SIG-M5 (cell line): ENCODE results near the gene ESRRB.

ENCODE experiments used
- DNase-seq: peaks from one replicate; lab custom pipeline; 2025; lab: John Stamatoyannopoulos, UW

The ESRRB gene

GRCh38 chr14:76407449-76408150, 31.7 kb downstream of the ESRRB start:
- no peak for DNase-seq

GRCh38 chr14:76408877-76409276, 32.9 kb downstream of the ESRRB start:
- DNase-seq, result no peak

DNA sequence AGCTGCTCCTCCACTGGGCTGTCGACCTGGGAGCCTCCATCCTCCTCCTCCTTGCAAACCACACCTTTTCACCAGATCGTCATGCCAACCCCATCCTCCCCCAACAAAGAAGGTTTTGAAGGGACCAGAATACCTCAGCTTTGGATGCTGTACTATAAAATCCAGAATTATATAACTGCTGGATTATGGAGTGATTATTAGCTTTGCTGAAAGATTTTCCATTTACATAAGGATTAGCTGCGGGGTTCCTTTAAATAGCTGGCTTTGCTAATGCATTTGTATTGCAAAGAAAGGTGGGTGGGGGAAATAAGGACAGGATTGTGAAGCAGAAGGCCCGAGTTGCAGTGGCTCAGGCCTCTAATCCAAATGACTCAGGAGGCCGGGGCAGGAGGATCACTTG, 36.6 kb downstream of the ESRRB start:
- DNase-seq, result no peak

- DNase-seq, result no peak
Measured at GRCh38 chr14:76413106-76413961, 37.4 kb downstream of the ESRRB start.

DNA sequence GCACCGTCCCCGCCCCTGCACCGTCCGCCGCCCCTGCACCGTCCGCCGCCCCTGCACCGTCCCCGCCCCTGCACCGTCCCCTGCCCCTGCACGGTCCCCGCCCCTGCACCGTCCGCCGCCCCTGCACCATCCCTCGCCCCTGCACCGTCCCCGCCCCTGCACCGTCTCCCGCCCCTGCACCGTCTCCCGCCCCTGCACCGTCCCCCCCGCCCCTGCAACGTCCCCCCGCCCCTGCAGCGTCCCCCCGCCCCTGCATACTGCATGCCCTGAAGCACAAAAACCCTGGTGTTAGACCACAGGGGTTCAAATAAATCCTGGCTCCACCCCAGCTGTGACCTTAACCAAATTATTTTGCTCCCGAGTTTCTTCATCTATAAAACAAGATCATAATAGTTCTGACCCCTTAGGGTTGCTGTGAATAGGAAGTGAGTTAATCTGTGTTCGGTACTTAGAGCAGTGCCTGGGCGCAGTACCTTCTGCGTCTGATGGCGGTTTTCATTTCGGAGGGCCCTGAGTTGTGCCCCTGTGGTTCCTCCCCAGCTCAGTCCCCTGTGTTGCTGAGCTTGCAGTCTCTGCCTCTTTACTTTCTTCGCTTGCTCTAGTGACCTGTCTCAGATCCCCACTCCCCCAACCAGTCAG, 38.1 kb downstream of the ESRRB start:
- DNase-seq, result no peak

- no peak for DNase-seq
Measured at GRCh38 chr14:76419399-76419798, 43.5 kb downstream of the ESRRB start.

DNA sequence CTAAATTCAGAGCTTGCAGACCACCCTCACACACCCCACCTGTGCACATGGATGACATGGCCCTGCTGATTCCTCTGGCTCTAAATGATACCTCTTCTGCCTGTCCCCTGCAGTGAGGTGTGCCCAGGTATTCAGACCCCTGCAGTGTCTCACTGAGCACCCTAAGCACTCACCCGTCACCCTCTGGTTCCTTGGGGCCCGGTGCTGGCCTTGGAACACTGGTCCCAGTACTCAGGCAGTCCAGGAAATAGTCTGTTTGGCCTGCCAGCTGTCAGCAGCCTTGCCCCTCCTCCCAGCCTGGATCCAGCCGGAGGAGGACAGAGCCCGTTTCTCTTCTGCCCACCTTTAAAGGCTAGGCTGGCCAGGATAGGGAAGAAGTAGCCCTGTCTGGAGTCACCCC, 44.9 kb downstream of the ESRRB start:
- DNase-seq, result no peak

DNA sequence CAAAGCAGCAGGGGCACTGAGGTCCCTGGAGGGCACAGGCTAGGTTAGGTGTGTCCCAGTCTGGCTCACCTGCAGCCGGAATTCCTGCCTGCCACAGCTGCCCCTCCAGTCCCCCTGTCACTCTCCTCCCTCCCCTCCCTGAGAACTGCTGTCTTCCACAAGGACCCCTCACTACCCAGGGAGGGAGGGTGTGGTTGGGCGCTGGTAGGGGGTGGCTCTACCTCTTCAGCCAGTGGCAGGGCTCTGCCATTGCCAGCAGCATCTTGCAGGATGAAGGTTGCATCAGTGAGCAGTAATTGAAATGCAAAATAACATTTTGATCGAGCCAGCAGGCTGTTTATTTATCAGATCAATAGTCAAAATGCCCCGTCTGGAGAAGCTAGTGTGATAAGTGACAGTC, 45.7 kb downstream of the ESRRB start:
- no peak for DNase-seq

GRCh38 chr14:76422662-76423061, 46.7 kb downstream of the ESRRB start:
- DNase-seq, result no peak

DNA sequence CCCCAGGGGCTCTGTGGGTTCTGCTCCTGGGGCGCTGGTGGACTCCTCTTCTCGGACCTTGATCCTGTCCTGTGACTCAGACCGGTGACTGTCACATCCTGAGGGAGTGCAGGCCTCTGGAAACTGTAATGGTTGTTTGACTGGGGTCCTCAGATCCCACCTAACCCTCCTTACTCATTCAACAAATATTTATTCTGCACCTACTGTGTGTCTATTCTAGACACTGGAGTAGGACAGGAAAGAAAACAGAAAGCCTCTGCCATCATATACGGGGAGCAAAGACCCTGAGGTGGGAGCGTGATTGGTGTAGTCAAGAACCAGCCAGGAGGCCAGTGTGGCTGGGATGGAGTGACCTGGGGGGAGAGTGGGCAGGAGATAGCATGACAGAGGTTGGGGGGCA, 47.6 kb downstream of the ESRRB start:
- DNase-seq, result no peak

DNA sequence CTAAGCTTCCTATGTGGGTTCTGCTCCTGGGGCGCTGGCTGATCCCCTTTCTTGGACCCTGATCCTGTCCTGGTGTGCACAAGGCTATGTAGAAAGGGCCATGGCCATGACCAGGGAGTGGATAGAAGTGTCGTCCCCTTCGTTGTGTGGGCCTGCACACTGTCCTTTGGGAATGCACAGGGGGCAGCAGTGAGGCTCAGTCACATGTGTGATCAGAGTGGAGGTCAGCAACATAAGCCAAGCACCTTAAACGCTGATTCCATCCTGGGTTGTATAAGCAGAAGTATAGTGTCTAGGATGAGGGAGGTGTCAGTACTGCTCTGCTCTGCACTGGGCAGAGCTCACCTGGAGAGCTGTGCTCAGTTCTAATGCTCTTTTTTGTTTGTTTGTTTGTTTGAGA, 48.4 kb downstream of the ESRRB start:
- DNase-seq, result no peak

- DNase-seq, result no peak
Measured at GRCh38 chr14:76426161-76426696, 50.3 kb downstream of the ESRRB start.

- DNase-seq, result no peak
Measured at GRCh38 chr14:76428611-76429010, 52.7 kb downstream of the ESRRB start.

GRCh38 chr14:76430017-76430416, 54.1 kb downstream of the ESRRB start:
- no peak for DNase-seq

DNA sequence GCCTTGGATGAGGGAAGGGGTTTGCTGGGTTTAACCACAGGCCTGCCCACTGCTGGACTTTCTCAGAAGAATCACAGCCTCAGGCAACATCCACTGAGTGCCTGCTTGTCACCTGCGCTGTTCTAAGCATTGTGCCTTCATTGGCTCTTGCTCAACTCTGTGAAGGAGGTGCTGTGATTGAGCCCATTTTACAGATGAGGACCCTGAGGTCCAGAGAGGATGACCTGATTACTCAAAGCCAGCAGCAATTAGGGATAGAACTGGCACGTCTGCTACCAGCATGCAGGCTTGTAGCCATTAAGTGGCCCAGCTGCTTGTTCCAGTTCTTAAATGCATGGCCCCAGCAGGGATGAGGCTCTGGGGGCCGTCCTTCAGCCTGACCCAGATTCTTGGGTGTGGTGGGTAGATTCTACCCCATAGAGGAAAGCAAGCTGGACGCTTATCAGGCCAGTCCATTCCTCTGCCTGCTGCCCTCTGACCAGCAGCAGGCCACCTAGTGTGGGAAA, 54.6 kb downstream of the ESRRB start:
- no peak for DNase-seq

DNA sequence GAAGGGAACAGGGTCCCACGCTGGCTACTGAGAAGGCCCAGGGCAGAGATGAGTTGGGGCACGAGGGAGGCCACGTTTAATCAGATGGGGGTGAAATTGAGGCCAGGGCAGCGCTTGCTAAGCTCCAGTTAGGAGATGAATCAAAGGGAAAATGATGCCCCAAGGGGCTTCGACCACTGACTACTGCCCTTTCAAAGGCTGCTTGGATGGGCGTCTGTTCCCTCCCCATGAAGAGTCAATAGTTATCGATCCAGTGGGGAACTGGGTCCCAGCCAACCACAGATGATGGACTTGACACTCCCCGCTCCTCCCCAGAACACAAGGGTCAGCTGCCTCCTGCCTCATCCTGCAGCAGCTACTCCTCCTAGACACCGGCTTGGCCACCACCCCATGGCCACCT, 55.6 kb downstream of the ESRRB start:
- DNase-seq, result no peak

DNA sequence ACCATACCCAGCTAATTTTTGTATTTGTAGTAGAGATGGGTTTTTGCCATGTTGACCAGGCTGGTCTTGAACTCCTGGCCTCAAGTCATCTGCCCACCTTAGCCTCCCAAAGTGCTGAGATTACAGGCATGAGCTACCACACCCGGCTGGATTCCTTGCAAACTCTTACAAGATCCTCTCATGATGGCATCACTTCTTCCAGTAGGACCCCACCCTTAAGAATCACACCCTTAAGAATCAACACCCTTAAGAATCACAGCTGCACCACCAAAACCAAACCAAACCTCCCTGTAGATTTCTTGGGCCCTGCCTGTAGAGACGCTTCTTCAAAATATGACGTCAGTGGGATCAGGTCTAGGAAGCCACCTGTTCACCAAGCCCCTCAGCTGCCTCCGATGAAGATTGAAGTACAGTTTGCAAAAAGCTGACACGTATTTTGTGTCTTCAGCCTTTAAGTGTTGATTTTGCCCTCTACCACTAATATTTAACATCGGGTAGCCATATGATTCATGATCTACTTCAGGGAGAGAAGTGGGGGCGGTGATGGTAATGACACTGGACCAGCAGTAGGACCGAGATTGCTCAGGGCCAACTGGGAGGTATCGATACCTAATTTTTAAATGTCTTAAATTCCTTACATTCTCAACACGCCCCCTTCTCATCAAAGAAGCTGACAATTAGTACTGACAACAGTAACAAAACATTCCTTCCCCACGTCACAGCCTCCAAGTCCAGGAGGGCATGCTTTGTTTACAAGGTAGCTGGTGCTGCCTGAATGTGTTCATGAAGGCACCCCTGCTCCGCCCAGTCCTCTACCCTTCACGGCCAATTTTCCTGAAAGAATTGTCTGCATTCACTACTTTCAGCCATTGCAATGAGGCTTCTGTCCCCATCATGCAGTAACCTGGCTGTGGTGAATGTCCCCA, 57.2 kb downstream of the ESRRB start:
- DNase-seq, result no peak

DNA sequence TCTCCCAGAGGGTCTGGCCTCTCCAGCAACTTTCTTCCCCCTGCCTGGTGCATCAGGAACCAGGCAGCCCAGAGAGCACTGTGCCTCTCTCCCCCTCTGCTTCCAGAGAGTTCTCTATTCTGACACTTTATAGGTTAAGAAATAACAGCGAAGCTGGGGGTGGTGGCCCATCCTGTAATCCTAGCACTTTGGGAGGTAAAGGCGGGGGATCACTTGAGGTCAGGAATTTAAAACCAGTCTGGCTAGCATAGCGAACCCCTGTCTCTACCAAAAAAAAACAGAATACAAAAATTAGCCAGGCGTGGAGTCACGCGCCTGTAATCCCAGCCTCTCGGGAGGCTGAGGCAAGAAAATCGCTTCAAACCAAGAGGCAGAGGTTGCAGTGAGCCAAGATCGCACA, 58.3 kb downstream of the ESRRB start:
- DNase-seq, result no peak

GRCh38 chr14:76439237-76439775, 63.4 kb downstream of the ESRRB start:
- no peak for DNase-seq

GRCh38 chr14:76446486-76446885, 70.5 kb downstream of the ESRRB start:
- DNase-seq, result no peak

- no peak for DNase-seq
Measured at GRCh38 chr14:76446921-76447320, 71.0 kb downstream of the ESRRB start.
